GM12878 (cell line): ENCODE data around the gene C1R. TPM values are rescaled to one million over a fixed set of nuclear protein-coding genes. Genes with fewer than 3 reads are reported as not detected.

Source experiments
- ATAC-seq: fragments of 200-7000 bp; cut with Tn5 transposase; 3 replicates; pipeline ENCODE4 v1.9.1; 2020; ENCODE audit warnings: mild to moderate bottlenecking, moderate library complexity
- BruUV-seq: library from RNA; stranded (reverse); fragments of 400-500 nt; replicated peaks from 2 replicates; lab custom pipeline; 2021; lab: Mats Ljungman, UMichigan
- CTCF ChIA-PET: fragments of 300-600 bp; sonication (Branson Sonifier 250); formaldehyde crosslinking; extraction: SDS; loops from one replicate; lab custom pipeline; 2021; ENCODE audit warnings: inconsistent platforms; lab: Yijun Ruan, JAX
- POLR2A ChIA-PET: fragments of 350-600 bp; formaldehyde crosslinking; extraction: SDS; loops from one replicate; lab custom pipeline; 2021; ENCODE audit warnings: inconsistent platforms; lab: Charles Lee
- RAD21 ChIA-PET: fragments of 300-600 bp; sonication (Branson Sonifier 250); formaldehyde crosslinking; loops from one replicate; lab custom pipeline; 2023; ENCODE audit warnings: antibody characterized with exemption; ENCODE audit not compliant: unreplicated experiment; lab: Charles Lee
- SMC1A ChIA-PET: fragments of 300-600 bp; sonication (Branson Sonifier 250); formaldehyde crosslinking; loops from one replicate; lab custom pipeline; 2023; ENCODE audit not compliant: unreplicated experiment, uncharacterized antibody; lab: Charles Lee
- DNase-seq: peaks from one replicate; pipeline ENCODE4 v3.0.0-alpha.2; 2011; ENCODE audit warnings: low read depth, low spot score
- FAIRE-seq: peaks from 3 replicates; lab custom pipeline; 2011; peaks lifted over from hg19 to GRCh38; lab: Jason Lieb, UNC
- H2AFZ ChIP-seq: 2 replicates; pipeline ENCODE4 v1.6.0; 2011; ENCODE audit warnings: low read depth, low read length, control low read depth; ENCODE audit not compliant: control insufficient read depth
- H3K27ac ChIP-seq: 2 replicates; pipeline ENCODE4 v1.5.1; 2011; ENCODE audit warnings: control low read depth; ENCODE audit not compliant: control insufficient read depth, insufficient read depth
- H3K27me3 ChIP-seq, 2 experiments: replicated peaks in 1 of 2; 2 replicates each; pipeline versions ENCODE4 v1.6.0 to v1.6.1; 2011; ENCODE audit warnings: low read length in 1 of 2; ENCODE audit not compliant: control insufficient read depth in 2 of 2, insufficient read depth in 2 of 2
- H3K36me3 ChIP-seq, 2 experiments: 2 replicates each; pipeline ENCODE4 v1.5.1; 2011; ENCODE audit warnings: low read length in 1 of 2; ENCODE audit not compliant: control insufficient read depth in 2 of 2, insufficient read depth in 2 of 2
- H3K4me1 ChIP-seq: 2 replicates; pipeline ENCODE4 v1.6.1; 2011; ENCODE audit warnings: mild to moderate bottlenecking, low read length, moderate library complexity, mixed read lengths; ENCODE audit not compliant: control insufficient read depth, insufficient read depth
- H3K4me2 ChIP-seq: 2 replicates; pipeline ENCODE4 v1.6.0; 2011; ENCODE audit warnings: control low read depth; ENCODE audit not compliant: control insufficient read depth, insufficient read depth
- H3K4me3 ChIP-seq: fragments of 200-600 bp; sonication (generic); 2 replicates; pipeline ENCODE4 v1.5.1; 2016
- H3K79me2 ChIP-seq: 2 replicates; pipeline ENCODE4 v1.6.0; 2011; ENCODE audit warnings: low read length; ENCODE audit not compliant: control insufficient read depth, insufficient read depth
- H3K9ac ChIP-seq: 2 replicates; pipeline ENCODE4 v1.8.0; 2011; ENCODE audit warnings: low read length, control low read depth, mixed read lengths; ENCODE audit not compliant: control insufficient read depth, insufficient read depth
- H3K9me3 ChIP-seq: replicated peaks from 3 replicates; pipeline ENCODE4 v1.5.1; 2011; ENCODE audit warnings: mild to moderate bottlenecking, low read length; ENCODE audit not compliant: control insufficient read depth, insufficient read depth
- H4K20me1 ChIP-seq: 2 replicates; pipeline ENCODE4 v1.6.0; 2011; ENCODE audit not compliant: control insufficient read depth, insufficient read depth
- CREB1 ChIP-seq: IDR thresholded peaks from 2 replicates; pipeline ENCODE4 v1.6.1; 2012; ENCODE audit warnings: low read depth, mild to moderate bottlenecking, inconsistent platforms
- CREM ChIP-seq: IDR thresholded peaks from 2 replicates; pipeline ENCODE4 v1.6.1; 2014; ENCODE audit warnings: antibody characterized with exemption, low read depth
- EP300 ChIP-seq, 2 experiments: fragments of 150-350 bp in 1 of 2; IDR thresholded peaks; 2 replicates each; pipeline ENCODE4 v1.6.1; 2011 to 2012; ENCODE audit warnings: low read depth in 2 of 2, low read length in 2 of 2, borderline replicate concordance in 1 of 2, improper control_type of control experiment in 1 of 2, inconsistent platforms in 1 of 2; ENCODE audit not compliant: control insufficient read depth in 1 of 2
- ESRRA ChIP-seq: IDR thresholded peaks from 2 replicates; pipeline ENCODE4 v1.6.1; 2012; ENCODE audit warnings: mild to moderate bottlenecking, low read length, improper control_type of control experiment
- EZH2 ChIP-seq: IDR thresholded peaks from 2 replicates; pipeline ENCODE4 v1.6.1; 2012; ENCODE audit warnings: low read depth, mild to moderate bottlenecking, control low read depth, inconsistent platforms, low read length, borderline replicate concordance; ENCODE audit not compliant: control insufficient read depth
- HCFC1 ChIP-seq: fragments of 150-350 bp; IDR thresholded peaks from 2 replicates; pipeline ENCODE4 v1.6.1; 2014; ENCODE audit warnings: low read length
- HDAC2 ChIP-seq: fragments of 200-600 bp; sonication (generic); IDR thresholded peaks from 2 replicates; pipeline ENCODE4 v1.6.1; 2017
- IKZF1 ChIP-seq: fragments of 450-650 bp; conservative IDR thresholded peaks from 2 replicates; pipeline ENCODE4 v1.6.1; 2017; ENCODE audit warnings: antibody characterized with exemption, mild to moderate bottlenecking
- MYC ChIP-seq: IDR thresholded peaks from 2 replicates; pipeline ENCODE4 v1.6.1; 2011; ENCODE audit warnings: mild to moderate bottlenecking, low read length, moderate library complexity, inconsistent platforms; ENCODE audit not compliant: insufficient read depth, insufficient replicate concordance, insufficient read length, severe bottlenecking
- NFXL1 ChIP-seq: fragments of 450-650 bp; IDR thresholded peaks from 2 replicates; pipeline ENCODE4 v1.6.1; 2017; ENCODE audit warnings: antibody characterized with exemption, mild to moderate bottlenecking, borderline replicate concordance
- ZNF24 ChIP-seq: fragments of 450-650 bp; IDR thresholded peaks from 2 replicates; pipeline ENCODE4 v1.6.1; 2017; ENCODE audit warnings: antibody characterized with exemption, mild to moderate bottlenecking
- ZSCAN29 ChIP-seq: fragments of 450-650 bp; IDR thresholded peaks from 2 replicates; pipeline ENCODE4 v1.6.1; 2017; ENCODE audit warnings: mild to moderate bottlenecking, moderate library complexity
- WGBS: methylation state at CpG from one replicate; pipeline ENCODE4 v1.1.6; 2016; ENCODE audit warnings: low lambda C conversion rate; ENCODE audit not compliant: insufficient replicate concordance, insufficient coverage; ENCODE audit errors: missing lambda C conversion rate; 5-methylcytosine and 5-hydroxymethylcytosine counted together
- in situ Hi-C: fragments of 300-500 bp; cut with MboI; formaldehyde crosslinking; loops from 9 replicates; pipeline ENCODE4 v1.14.3; 2018; ENCODE audit warnings: mixed read lengths
- intact Hi-C: fragments of 100-400 bp; cut with micrococcal nuclease; formaldehyde crosslinking; loops from one replicate; pipeline ENCODE4 v1.14.2; 2022; ENCODE audit not compliant: unreplicated experiment
- polyA plus RNA-seq, 11 experiments: library from polyadenylated mRNA; depleted of rRNA in 4 of 11; unstranded in 6 of 11; stranded (reverse) in 5 of 11; fragments of >200 nt; fragmentation: Nextera tagmentation in 4 of 11; fragmentation: Illumina TruSeq in 1 of 11; extraction: Ambion mirVana in 4 of 11; extraction: Trizol in 1 of 11; gene quantifications; 1 replicate in 1 of 11; 2 replicates in 10 of 11; pipeline versions ENCODE4 v1.2.1 to v1.2.3, GENCODE V29; 2011 to 2016; ENCODE audit warnings: inconsistent platforms in 2 of 11, missing spikeins in 2 of 11, low read depth in 1 of 11
- total RNA-seq, 4 experiments: library from RNA; depleted of rRNA in 3 of 4; stranded (reverse); fragments of >200 nt in 3 of 4; fragmentation: Illumina TruSeq in 1 of 4; extraction: Trizol in 1 of 4; gene quantifications; 2 replicates each; pipeline versions ENCODE4 v1.2.1 to v1.2.3, GENCODE V29; 2013 to 2021
- TF ChIP-seq, protein P1 (sequence below): fragments of 450-650 bp; IDR thresholded peaks from 2 replicates; pipeline ENCODE4 v1.6.1; 2017; ENCODE audit warnings: mild to moderate bottlenecking
- TF ChIP-seq, protein P2 (sequence below): IDR thresholded peaks from 2 replicates; pipeline ENCODE4 v1.6.1; 2012; ENCODE audit warnings: low read depth, low read length, improper control_type of control experiment
- TF ChIP-seq, protein P3 (sequence below): IDR thresholded peaks from 2 replicates; pipeline ENCODE4 v1.6.1; 2012; ENCODE audit warnings: low read depth, low read length, improper control_type of control experiment

The C1R gene
- total and polyA plus RNA-seq, 10 of the 15 experiments (the other 5 are each of a cell fraction or from before 2014, with no cell fraction given), result 0.31 to 1.9 (median 0.96) TPM; not detected in 1

DNA sequence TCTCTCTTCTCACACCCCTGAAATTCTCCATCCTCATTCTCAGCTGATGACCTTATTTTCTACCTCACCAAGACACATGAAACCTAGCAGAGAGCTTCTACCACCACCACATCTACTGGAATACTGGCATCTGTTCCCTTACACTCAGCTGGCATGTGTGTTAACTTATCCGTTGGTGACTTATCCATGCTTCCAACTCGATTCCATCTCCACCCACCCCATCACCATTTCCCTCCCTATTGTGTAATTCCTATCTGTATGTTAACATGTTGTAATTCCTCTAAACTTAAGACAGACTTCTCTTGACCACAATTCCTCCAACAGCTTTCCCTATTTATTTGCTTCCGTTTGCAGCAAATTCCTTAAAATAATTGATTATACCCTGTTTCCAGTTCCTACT, 16.3 kb downstream of the C1R start:
- H4K20me1 ChIP-seq, result no peaks in the 10 kb centered on the region
- no peaks in the 10 kb centered on the region for H3K9me3 ChIP-seq
- H3K36me3 ChIP-seq, result no peaks in the 10 kb centered on the region
- ATAC-seq (no peak), DNase-seq (no peak), FAIRE-seq (no peak)
- WGBS, result 44% methylated on average over 3 of the region's 3 CpGs
- intact Hi-C loops (no loop called here), in situ Hi-C loops (no loop called here)
- no peaks in the 10 kb centered on the region for H3K4me1 ChIP-seq
- POLR2A ChIA-PET, result no interaction called here
- H3K4me3 ChIP-seq, result no peak overlapping the region
- H3K79me2 ChIP-seq, result no peaks in the 10 kb centered on the region
- TF ChIP-seq, protein P1, sequence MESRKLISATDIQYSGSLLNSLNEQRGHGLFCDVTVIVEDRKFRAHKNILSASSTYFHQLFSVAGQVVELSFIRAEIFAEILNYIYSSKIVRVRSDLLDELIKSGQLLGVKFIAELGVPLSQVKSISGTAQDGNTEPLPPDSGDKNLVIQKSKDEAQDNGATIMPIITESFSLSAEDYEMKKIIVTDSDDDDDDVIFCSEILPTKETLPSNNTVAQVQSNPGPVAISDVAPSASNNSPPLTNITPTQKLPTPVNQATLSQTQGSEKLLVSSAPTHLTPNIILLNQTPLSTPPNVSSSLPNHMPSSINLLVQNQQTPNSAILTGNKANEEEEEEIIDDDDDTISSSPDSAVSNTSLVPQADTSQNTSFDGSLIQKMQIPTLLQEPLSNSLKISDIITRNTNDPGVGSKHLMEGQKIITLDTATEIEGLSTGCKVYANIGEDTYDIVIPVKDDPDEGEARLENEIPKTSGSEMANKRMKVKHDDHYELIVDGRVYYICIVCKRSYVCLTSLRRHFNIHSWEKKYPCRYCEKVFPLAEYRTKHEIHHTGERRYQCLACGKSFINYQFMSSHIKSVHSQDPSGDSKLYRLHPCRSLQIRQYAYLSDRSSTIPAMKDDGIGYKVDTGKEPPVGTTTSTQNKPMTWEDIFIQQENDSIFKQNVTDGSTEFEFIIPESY, result no peak
- no peak for TF ChIP-seq NFXL1
- TF ChIP-seq ESRRA, result no peak
- TF ChIP-seq CREM, result no peak
- TF ChIP-seq EP300 (IDR thresholded peaks at IDR 0.05; ENCODE audit: borderline replicate concordance in 1 of 2, control insufficient read depth in 1 of 2, low read depth in 2 of 2, low read length in 2 of 2), result no peak
- TF ChIP-seq, protein P2, sequence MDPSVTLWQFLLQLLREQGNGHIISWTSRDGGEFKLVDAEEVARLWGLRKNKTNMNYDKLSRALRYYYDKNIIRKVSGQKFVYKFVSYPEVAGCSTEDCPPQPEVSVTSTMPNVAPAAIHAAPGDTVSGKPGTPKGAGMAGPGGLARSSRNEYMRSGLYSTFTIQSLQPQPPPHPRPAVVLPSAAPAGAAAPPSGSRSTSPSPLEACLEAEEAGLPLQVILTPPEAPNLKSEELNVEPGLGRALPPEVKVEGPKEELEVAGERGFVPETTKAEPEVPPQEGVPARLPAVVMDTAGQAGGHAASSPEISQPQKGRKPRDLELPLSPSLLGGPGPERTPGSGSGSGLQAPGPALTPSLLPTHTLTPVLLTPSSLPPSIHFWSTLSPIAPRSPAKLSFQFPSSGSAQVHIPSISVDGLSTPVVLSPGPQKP, result no peak
- no peak for TF ChIP-seq EZH2
- TF ChIP-seq HDAC2, result no peak
- TF ChIP-seq MYC, result no peak
- TF ChIP-seq HCFC1, result no peak
- TF ChIP-seq IKZF1, result no peak
- no peak for TF ChIP-seq CREB1
- TF ChIP-seq, protein P3, sequence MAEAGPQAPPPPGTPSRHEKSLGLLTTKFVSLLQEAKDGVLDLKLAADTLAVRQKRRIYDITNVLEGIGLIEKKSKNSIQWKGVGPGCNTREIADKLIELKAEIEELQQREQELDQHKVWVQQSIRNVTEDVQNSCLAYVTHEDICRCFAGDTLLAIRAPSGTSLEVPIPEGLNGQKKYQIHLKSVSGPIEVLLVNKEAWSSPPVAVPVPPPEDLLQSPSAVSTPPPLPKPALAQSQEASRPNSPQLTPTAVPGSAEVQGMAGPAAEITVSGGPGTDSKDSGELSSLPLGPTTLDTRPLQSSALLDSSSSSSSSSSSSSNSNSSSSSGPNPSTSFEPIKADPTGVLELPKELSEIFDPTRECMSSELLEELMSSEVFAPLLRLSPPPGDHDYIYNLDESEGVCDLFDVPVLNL, result no peak
- no peak for TF ChIP-seq ZSCAN29
- no peak for TF ChIP-seq ZNF24
- RAD21 ChIA-PET, result interaction anchor here (1.3 kb wide), 1 partner anchor 36 kb away, joined by 4 read pairs; no protein-coding TSS in a partner anchor
- H2AFZ ChIP-seq, result no peak overlapping the region
- no peaks in the 10 kb centered on the region for H3K27me3 ChIP-seq
- H3K27ac ChIP-seq, result no peak overlapping the region
- BruUV-seq, result no TSS peak
- H3K4me2 ChIP-seq, result no peak overlapping the region
- H3K9ac ChIP-seq, result no peak overlapping the region
- CTCF ChIA-PET, result interaction anchor here (0.9 to 2.6 kb wide), 4 partner anchors 11 to 37 kb away, joined by 3 to 8 read pairs (median 4); no protein-coding TSS in a partner anchor
- SMC1A ChIA-PET, result no interaction called here
